ENCODE results near the gene APBA2.
"Not testable (repeated sequence)": the region's sequence is repeated elsewhere in the genome, so short reads cannot be mapped to it uniquely, and the experiment has no call there.

Gene APBA2

DNA sequence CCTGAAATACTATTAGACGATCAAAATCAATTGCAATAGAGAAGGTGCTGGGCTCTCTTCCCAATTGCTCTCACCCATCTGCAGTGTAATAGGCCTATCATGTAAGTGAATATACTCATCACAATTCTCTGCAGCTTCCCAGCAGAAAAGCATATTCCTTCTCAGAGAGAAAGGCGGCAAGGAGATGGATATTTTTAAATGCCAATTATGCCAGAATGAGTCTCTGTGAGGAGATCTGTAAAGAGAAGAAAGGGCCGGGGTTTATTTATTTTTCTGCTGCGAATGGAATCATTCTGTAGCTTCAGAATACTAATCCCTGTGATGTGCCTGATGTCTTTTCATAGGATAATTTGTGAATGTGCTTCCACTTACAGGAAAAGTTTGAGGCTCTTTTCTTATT, 112.0 kb downstream of the APBA2 start:
- DNase-seq (ENCODE audit: low read depth in 2 of 2): no peak

DNA sequence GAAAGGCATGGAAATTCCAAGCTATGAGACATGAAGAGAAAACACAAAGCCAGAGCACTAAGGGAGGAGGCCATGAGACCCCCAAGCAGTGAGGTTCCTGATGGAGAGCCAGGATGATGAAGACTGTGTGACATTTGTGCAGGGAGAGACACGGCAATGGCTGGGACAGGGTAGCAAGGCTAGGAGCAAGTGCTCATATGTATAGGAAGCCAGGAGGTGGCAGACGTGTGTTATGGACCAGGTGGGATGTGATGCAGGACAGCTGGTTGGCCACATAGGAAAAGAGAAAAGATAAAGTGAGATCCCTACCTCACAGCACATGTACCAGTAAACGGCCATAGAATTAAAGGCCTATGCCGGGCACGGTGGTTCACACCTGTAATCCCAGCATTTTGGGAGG, 112.7 kb downstream of the APBA2 start:
- no peak for DNase-seq (ENCODE audit: low read depth in 2 of 2)

DNA sequence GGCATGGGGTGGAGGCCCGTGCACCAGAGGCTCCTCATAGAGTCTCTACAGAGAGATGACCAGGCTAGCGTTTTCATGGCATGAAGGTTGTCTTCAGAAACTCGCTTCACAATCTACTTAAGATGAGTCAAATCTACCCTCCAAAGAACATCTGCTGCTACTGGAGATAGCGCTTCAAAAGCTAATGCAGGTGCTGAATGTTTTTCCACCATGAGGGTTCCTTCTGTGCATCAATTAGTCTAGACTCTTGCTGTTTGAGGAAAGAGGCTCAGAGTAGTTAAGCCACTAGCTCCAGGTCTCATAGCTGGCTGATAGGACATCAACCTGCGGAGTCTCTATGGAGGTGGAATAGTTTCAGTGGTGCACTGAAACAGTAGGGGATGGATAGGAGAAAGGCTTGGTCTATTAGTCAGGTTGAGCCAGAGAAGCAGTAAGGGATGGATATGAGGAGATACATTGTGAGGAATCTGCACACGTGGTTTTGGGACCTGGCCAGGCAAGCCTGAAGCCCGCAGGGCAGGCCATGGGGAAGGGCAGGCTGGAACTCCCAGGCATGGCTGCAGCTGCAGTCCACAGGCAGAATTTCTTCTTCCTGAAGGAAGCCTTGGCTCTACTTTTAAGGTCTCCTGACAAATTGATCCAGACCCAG, 117.5 kb downstream of the APBA2 start:
- DNase-seq (ENCODE audit: low read depth in 2 of 2): no peak

DNA sequence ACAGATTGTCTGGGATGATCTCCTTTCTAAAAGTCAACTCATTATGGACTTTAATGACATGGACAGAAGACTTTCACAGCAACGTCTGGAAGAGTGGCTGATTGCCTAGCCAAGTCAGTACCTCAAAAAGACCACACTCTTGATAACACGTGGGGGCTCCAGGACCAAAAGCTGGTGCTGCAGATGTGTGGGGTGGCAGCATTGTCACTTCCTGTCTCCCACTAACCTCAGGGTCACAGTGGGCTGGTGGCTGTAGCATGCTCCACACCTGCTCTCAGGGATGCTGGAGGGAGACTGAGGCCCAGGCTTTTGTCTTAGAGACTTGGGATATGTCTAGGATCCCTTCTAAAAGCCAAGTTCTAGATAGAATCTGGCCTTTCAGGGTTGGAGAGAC, 118.1 kb downstream of the APBA2 start:
- DNase-seq (ENCODE audit: low read depth in 2 of 2): no peak

DNA sequence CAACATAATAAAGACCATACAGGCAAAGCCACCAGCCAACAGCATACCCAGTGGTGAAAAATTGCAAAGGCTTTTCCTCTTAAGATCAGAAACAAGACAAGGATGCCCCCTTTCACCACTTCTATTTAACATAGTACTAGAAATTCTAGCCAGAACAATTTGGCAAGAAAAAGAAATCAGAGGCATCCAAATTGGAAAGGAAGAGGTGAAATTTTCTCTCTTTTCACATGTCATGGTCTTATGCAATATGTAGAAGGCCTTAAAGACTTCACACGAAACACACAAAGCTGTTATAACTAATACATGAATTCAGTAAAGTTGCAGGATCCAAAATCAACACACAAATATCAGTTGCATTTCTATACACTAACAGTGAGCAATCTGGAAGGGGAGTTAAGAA, 120.2 kb downstream of the APBA2 start:
- DNase-seq (ENCODE audit: low read depth in 2 of 2): no peak

DNA sequence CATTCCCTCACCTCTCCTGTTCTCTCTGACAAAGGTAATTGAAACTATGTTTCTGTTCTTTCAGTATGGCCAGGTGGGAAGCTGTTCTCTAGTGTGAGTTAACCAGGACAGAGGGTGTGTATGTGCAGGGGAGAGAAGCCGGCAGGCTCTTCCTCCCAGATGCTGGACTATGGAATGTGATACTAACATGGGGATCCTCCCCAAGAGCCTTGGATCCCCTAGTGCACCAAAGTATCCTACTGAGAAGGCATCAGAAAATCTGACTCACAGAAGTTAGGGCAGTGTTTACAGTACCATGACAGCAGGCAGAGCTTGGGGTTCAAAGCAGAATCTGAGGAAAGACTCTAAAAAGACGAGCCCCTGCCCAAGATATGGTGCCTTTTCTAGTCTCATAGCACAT, 123.1 kb downstream of the APBA2 start:
- DNase-seq (ENCODE audit: low read depth in 2 of 2): no peak

DNA sequence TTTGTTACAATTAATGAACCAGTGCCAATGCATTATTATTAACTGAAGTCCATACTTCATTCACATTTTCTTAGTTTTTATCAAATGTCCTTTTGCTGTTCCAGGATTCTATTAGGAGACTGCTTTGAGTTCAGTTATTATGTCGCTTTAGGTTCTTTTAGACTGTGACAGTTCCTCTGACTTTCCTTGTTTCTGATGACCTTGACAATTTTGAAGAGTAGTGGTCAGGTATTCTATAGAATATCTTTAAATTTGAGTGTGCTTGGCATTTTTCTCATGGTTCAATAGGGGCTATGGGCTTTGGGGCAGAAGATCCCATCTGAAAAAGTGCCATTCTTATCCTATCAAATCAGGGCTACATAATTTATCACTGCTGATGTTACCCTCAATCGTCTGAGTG, 126.3 kb downstream of the APBA2 start:
- no peak for DNase-seq (ENCODE audit: low read depth in 2 of 2)

DNA sequence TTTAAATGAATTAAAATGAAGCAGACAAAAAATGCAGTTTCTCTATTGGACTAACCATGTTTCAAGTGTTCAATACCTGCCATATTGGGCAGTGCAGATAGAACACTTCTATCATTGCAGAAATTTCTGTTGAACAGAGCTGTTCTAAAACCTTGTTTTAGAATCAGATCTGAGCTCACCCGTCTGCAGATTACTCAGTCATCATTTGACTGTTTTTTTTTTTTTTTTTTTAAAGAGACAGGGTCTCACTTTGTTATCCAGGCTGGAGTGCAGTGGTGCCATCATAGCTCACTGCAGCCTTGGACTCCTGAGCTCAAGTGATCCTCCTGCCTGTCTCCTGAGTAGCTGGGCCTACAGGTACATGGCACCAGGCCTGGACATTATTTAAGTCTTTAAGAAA, 128.7 kb downstream of the APBA2 start:
- no peak for DNase-seq (ENCODE audit: low read depth in 2 of 2)

DNA sequence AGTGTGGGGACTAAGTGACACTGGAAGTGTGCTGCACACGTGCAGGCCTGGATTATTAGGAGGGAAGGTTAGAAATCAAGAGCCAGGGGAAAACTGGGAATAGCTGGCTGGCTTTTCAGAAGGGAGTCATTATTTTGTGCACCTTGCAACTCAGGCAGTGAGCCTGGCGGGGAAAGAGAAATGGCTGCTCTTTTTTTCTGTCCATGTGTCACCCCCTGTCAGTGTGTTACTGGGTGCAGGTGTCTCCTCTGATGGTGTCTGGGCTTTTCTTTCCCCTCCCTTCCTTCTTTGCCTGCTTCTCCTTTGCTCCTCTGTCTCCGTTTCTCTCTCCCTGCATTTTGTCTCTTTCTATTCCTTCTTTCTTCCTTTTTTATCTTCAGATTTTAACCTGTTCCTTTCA, 130.7 kb downstream of the APBA2 start:
- DNase-seq (ENCODE audit: low read depth in 2 of 2): no peak

DNA sequence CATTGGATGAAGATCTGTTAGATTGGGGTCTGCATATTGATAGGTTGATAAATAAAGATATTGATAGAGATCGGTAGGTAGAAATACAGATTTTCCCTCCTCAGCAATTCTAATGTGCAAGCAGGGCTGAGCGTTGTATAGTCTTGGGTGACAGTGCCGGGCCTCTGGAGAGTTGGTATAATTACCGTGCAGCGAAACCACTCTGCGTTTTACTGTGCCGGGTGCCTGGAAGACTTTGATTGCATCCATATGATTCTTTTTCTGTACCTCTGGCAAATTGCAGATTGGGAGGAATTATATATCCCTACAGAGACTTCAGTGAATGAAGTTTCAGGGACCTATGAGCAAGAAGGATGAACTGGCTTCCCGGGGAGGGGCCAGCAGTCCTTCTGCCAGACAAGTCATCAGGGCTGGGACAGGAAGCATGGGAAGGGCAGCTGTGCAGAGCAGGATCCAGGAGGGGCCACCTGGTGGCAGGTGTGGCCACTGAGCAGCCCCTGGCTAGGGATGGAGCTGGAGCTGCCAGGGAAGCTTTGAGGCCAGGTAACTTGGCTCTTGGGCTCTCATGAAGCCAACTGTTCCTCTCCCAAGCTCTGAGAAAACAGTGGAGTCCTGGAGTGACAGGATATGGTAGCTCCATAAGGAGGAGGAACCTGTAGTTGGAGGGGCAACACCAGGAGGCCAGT, 132.5 kb downstream of the APBA2 start:
- no peak for DNase-seq (ENCODE audit: low read depth in 2 of 2)

DNA sequence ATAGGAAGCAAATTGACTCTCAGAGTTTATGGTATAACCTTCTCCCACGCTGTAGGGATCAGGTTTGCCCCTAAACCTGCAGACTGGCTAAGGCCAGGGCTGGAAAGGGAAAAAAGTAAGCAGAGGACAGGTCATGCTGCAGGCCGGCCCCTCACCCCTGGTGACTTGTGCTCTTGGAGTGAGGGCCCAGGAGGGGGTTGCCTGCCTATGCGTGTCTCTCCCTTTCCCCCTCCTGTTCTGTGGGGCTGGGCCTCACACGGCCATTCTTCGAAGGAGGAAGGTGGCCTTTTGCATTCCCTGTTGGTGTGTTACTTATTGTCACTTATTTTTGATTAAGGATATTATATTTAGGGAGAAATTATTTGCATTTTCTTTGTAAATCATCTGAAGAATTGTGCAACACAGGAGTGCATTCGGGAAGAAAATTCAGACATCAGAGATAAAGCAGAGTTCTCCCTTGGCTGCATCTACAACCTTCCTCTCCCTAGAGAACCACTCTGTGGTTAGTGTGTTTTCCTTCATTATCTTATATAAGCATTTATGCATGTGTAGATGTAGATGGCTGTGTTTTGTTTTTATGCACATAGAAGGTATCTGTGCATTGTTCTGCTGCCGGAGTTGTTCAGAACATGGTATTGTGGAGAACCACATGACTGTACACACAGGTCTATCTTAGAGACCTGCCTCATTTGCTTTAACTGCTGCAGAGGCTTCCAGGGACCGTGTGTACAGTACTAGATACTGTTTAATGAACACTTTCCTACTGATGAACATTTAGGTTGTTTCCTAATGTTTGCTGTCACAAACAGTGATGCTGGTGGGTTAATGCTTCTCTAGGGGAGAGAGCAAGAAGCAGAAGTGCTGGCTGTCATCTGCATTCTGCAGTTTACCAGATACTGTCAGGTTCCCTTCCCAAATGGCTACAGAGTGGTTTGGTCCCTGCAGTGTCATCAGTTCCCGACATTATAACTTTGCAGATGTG, 133.5 kb downstream of the APBA2 start:
- DNase-seq (ENCODE audit: low read depth in 2 of 2): no peak

DNA sequence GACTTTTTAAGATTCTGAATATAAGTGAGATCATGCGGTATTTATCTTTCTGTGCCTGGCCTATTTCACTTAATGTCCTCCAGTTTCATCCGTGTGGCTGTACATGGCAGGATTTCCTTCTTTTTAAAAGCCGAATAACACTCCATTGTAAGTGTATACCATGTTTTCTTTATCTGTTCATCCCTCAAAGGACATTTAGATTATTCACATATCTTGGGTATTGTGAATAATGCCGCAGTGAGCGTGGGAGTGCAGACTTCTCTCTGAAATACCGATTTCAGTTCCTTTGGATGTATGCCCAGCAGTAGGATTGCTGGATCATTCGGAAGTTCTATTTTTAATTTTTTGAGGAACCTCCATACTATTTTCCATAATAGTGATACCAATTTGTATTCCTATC, 136.1 kb downstream of the APBA2 start:
- DNase-seq (ENCODE audit: low read depth in 2 of 2): no peak

DNA sequence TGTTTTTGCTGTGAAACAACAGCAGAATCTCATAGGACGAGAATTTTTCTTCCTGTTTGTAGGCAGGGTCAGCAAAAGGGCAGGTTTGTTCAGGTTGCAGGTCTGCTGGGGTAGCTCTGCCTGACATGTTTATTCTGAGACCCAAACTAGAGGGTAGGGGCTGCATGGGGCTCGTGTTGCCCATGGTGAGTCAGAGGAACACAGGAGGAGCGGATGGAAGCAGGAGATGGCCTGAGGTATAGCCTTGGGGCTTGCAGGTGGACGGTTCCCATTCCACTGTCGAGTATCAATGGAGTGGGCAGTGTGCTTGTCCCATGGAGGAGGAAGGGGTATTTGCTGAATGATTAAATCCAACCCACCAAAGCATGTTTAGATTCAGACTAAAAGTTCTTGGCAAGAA, 138.9 kb downstream of the APBA2 start:
- DNase-seq (ENCODE audit: low read depth in 2 of 2): no peak

DNA sequence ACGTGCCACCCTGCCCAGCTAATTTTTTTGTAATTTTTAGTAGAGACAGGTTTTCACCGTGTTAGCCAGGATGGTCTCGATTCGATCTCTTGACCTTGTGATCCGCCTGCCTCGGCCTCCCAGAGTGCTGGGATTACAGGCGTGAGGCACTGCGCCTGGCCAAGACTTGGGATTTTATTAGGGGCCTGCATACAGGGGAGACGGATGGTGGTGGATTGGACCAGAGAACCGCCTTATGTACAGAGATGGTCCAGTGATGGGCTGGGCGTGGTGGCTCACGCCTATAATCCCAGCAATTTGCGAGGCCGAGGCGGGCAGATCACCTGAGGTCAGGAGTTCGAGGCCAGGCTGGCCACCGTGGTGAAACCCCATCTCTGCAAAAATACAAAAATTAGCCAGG, 139.6 kb downstream of the APBA2 start:
- not testable (repeated sequence) for DNase-seq (ENCODE audit: low read depth in 2 of 2)

DNA sequence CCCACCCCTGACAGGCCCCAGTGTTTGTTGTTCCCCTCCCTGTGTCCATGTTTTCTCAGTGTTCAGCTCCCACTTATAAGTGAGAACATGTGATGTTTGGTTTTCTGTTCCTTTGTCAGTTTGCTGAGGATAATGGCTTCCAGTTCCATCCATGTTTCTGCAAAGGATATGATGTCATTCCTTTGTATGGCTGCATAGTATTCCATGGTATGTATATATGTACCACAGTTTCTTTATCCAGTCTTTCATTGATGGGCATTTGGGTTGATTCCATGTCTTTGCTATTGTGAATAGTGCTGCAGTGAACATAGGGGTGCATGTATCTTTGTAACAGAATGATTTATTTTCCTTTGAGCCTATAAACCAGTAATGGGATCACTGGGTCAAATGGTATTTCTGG, 142.4 kb downstream of the APBA2 start:
- not testable (repeated sequence) for DNase-seq (ENCODE audit: low read depth in 2 of 2)

DNA sequence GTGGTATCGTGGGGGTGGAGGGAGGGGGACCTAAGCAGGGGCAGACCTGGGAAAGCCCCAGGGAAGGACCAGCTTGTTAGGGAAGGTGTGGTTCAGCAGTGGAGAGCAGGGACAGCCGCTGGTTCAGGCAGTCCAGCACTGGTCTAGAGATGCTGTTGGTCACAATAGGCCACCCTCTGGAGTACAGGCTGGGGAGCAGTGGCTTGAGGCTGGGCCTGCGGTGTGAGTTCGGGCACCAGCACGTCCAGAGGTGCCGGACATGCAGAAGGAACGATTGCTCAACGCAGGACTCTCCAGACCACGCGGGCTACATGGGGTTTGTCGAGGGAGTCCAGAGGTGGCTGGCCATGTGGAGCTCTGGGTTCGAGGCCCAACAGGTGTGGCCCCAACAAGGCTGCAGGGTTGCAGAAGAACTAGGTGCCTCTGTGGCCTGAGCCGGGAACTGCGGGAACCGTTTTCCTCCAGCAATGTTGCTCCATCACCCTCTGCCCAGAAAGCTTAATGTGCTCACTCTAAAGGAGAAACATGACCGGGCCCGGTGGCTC, 143.9 kb downstream of the APBA2 start:
- no peak for DNase-seq (ENCODE audit: low read depth in 2 of 2)

DNA sequence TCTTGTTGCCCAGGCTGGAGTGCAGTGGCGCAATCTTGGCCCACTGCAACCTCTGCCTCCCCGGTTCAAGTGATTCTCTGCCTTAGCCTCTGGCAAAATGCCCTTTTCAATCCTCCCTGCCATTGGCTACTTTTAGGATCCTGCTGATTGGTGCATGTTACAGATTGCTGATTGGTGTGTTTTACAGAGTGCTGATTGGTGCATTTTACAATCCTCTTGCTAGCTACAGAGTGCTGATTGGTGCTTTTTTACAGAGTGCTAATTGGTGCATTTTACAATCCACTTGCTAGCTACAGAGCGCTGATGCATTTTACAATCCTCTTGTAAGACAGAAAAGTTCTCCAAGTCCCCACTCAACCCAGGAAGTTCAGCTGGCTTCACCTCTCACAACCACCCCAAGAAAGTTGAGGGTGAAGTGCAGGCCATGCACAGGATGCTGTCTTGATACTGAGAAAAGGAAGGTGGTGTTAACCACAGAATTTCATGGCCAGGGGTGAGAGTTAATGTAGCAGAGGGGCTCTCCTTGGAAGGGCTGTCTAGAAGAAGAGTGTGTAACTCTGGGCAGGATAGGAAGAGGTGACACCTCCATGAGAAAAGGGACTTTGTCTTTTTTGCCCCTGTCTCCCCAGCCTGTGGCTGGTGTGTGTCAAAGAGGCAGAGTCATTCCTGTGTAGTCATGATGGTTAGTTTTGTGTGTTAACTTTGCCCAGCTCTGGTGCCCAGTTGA, 145.9 kb downstream of the APBA2 start:
- no peak for DNase-seq (ENCODE audit: low read depth in 2 of 2)

DNA sequence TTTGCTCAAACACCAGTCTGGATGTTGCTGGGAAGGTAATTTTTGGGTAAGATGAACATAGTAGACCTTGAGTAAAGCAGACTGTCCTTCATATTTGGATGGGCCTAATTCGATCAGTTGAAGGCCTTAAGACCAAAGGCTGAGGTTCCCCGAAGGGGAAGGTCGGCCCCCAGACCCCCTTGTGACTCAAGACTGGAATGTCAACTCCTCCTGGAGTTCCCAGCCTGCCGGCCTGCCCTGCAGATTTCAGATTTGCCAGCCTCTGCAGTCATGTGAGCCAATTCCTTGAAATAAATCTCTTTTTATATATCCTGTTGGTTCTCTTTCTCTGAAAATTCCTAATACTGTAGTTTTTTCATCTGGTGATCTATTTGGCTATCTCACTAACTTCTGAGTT, 146.5 kb downstream of the APBA2 start:
- no peak for DNase-seq (ENCODE audit: low read depth in 2 of 2)

DNA sequence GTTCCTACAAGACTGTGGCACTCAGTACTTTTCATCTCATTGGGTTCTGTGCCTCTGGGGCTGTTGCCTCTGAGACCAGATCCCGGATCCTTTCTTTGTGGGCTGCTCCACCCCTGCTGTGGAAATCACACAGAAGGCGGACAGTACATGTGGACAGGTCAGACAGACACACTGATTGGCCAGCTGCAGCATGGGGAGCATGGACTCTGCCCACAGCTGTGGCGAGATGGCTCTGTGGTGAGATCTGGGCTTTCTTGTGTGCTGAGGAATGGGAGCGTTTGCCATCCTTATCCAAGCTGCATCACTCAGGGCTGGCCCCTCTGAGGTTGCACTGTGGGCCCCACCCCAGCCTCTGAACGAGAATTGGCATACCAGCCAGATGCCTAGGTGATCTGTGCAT, 147.0 kb downstream of the APBA2 start:
- no peak for DNase-seq (ENCODE audit: low read depth in 2 of 2)

DNA sequence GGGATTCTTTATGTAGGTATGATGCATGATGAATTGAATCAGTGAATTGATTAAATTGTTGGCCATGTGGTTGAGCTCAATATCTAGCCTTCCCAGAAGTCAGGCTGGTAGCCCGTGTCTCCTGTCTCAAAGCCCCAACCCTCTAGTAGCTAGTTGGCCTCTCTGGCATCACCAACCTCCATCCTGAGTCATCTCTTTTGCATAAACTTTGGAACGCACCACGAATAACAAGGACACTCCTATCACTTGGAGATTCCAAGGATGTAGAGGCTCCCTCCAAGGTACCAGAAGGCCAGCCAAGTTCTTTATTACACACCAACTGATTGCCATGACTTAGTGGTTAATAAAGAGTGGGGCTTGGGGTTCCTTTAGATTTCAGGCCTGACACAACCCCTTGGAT, 148.4 kb downstream of the APBA2 start:
- no peak for DNase-seq (ENCODE audit: low read depth in 2 of 2)

DNA sequence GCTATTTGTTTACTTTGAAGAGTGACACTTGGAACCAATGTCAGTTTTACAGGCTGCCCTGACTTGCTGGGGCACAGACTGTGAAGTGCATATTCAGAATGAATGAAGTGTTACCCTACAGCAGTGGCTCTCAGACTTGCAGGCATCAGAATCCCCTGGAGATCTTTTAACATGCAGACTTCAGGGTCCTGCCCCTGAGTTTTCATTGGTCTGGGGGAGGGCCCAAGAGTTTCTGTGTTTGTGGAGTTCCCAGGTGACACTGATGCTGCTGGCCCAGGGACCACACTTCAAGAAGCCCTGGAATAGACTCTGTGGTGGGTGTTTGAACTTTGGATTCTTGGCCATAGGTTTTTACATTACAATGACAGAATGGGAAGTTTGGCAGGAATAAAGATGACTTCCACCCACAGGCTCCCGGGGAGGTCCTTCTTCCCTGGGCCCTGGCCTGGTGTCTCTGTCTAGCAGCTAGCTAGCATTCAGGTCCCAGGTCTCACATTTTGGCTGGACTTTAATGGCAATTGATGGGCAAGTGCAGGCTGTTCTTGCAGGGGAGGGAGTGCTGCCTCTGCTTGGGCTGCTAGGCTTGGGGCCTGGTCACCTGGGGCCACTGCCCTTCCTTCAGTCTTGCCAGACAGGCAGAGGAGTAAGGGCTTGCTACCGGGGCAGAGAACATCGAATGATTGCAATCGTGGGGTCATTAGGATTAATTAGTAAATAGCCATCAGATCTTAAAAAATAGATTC, 149.0 kb downstream of the APBA2 start:
- no peak for DNase-seq (ENCODE audit: low read depth in 2 of 2)

Data from stimulated activated CD4-positive, alpha-beta T cell treated with anti-CD3 and anti-CD28 coated beads, Interleukin-4, amount 100 ng/mL, for 48 hours (primary cell).